SIG-M5 treated with dmso at 0.1 percent for 504 hours (cell line): ENCODE measurements around the gene SRSF10.
A peak's percentile ranks its signal among the peaks of the same experiment; 100 is the strongest.
"Not testable (repeated sequence)": the region's sequence is repeated elsewhere in the genome, so short reads cannot be mapped to it uniquely, and the experiment has no call there.

Experiments used
- DNase-seq: peaks from one replicate; lab custom pipeline; 2025; ENCODE audit not compliant: unreplicated experiment; lab: John Stamatoyannopoulos, UW

SRSF10 gene

GRCh38 chr1:23979881-23980727, at the start of gene SRSF10:
Gene SRSF10 (minus strand): TSS chr1:23980327. CDS start chr1:23980255, 72 bp downstream.
- peak; percentile 98 for DNase-seq

- peak; percentile 16 for DNase-seq
Observed at GRCh38 chr1:24027838-24028468, 47.8 kb upstream of the SRSF10 start.

GRCh38 chr1:24022581-24023361, 42.6 kb upstream of the SRSF10 start:
- DNase-seq, result no peak

- no peak for DNase-seq
Observed at GRCh38 chr1:24021403-24022266, 41.5 kb upstream of the SRSF10 start.

GRCh38 chr1:24020470-24020869, 40.3 kb upstream of the SRSF10 start:
- DNase-seq, result no peak

- no peak for DNase-seq
Observed at GRCh38 chr1:24020025-24020424, 39.9 kb upstream of the SRSF10 start.

GRCh38 chr1:24018611-24019580, 38.8 kb upstream of the SRSF10 start:
- peak; percentile 62 for DNase-seq

GRCh38 chr1:24015221-24016210, 35.4 kb upstream of the SRSF10 start:
- no peak for DNase-seq

GRCh38 chr1:24012878-24013277, 32.8 kb upstream of the SRSF10 start:
- not testable (repeated sequence) for DNase-seq

GRCh38 chr1:24010650-24011049, 30.5 kb upstream of the SRSF10 start:
- DNase-seq, result no peak

- no peak for DNase-seq
Observed at GRCh38 chr1:24009406-24009805, 29.3 kb upstream of the SRSF10 start.

- DNase-seq, result not testable (repeated sequence)
Observed at GRCh38 chr1:24008574-24009184, 28.6 kb upstream of the SRSF10 start.

- no peak for DNase-seq
Observed at GRCh38 chr1:24007079-24007478, 27.0 kb upstream of the SRSF10 start.

GRCh38 chr1:24005163-24005562, 25.0 kb upstream of the SRSF10 start:
- no peak for DNase-seq

- DNase-seq, result no peak
Observed at GRCh38 chr1:24004132-24004531, 24.0 kb upstream of the SRSF10 start.

GRCh38 chr1:24003331-24003972, 23.3 kb upstream of the SRSF10 start:
- DNase-seq, result no peak

- DNase-seq, result no peak
Observed at GRCh38 chr1:24002695-24003094, 22.6 kb upstream of the SRSF10 start.
